D721Med (cell line): ENCODE data around the gene SORCS2.
A peak's percentile ranks its signal among the peaks of the same experiment; 100 is the strongest.

Experiments used
- DNase-seq: peaks from one replicate; pipeline ENCODE4 v3.0.0; 2011; ENCODE audit warnings: low spot score; ENCODE audit not compliant: insufficient read length
- FAIRE-seq: peaks from 2 replicates; lab custom pipeline; 2011; peaks lifted over from hg19 to GRCh38; lab: Jason Lieb, UNC
- TF ChIP-seq, protein P1 (sequence below): IDR thresholded peaks from 2 replicates; pipeline ENCODE4 v1.5.1; 2012; ENCODE audit warnings: mild to moderate bottlenecking, control low read depth; ENCODE audit not compliant: insufficient read depth; ENCODE audit errors: missing control alignments

SORCS2 gene

DNA sequence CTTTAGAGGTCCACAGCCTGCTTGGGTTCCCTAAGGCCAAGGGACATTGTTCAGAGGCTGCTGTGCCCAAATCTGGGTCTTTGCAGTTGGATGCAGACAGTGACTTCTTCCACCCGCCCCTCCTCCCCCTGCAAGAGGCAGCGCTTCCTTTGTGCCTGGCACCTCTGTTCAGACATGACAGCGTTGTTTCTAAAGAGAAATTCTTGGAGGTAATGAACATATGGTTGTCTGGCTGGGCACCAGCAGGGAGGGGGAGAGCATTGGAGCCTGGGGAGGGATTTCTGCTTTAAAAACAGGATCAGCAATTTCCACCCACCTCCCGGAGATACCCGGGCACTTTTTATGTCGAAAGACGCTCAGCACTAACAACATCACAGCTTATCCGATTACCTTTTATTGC lies 190.9 kb downstream of the SORCS2 start:
- DNase-seq: peak; percentile 23
- TF ChIP-seq, protein P1, sequence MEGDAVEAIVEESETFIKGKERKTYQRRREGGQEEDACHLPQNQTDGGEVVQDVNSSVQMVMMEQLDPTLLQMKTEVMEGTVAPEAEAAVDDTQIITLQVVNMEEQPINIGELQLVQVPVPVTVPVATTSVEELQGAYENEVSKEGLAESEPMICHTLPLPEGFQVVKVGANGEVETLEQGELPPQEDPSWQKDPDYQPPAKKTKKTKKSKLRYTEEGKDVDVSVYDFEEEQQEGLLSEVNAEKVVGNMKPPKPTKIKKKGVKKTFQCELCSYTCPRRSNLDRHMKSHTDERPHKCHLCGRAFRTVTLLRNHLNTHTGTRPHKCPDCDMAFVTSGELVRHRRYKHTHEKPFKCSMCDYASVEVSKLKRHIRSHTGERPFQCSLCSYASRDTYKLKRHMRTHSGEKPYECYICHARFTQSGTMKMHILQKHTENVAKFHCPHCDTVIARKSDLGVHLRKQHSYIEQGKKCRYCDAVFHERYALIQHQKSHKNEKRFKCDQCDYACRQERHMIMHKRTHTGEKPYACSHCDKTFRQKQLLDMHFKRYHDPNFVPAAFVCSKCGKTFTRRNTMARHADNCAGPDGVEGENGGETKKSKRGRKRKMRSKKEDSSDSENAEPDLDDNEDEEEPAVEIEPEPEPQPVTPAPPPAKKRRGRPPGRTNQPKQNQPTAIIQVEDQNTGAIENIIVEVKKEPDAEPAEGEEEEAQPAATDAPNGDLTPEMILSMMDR: no peak
- no peak for FAIRE-seq

DNA sequence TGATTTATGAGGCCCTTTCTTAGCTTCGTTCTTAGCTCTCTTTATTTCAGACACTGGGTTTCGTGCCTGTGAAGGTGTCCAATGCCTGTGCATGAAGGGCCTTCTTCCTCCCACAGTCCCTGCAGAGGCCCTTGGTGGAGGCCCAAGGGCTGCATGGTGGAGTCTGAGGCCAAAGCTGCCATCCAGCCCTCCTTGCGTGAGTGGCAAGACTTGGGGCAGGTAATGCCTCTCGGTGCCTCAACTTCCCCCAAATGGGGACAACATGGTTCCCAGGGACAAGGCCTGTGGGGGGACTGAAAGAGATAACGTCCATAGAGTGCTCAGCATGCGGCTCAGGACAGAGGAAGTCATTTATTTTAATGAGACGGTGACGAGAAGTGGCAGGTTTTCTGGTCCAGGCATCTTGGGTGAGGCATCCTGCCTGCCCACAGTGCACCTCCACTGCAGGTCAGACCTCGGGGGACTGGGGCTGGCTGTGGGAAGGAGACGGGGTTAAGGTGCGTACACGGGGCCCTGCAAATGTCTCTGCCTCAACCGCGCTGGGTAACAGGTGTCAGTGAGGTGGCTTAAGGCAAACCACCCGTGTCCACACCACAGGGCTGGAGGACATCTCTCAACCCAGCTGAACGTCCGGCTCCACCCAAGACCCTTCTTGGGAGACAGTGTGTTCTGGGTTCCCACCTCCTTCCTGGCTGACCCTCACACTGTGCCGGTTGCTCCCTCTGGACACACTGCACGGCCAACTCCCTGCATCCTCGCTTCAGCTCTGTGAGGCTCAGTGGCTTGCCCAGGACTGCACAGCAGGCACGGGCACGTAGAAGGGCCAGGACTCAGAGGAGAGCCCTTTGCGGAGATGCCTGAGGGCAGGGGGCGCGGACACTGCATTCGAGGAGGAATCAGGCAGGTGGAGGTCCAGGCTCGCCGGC lies 191.9 kb downstream of the SORCS2 start:
- DNase-seq (peak; percentile 15), FAIRE-seq (no peak)
- TF ChIP-seq, protein P1: no peak

DNA sequence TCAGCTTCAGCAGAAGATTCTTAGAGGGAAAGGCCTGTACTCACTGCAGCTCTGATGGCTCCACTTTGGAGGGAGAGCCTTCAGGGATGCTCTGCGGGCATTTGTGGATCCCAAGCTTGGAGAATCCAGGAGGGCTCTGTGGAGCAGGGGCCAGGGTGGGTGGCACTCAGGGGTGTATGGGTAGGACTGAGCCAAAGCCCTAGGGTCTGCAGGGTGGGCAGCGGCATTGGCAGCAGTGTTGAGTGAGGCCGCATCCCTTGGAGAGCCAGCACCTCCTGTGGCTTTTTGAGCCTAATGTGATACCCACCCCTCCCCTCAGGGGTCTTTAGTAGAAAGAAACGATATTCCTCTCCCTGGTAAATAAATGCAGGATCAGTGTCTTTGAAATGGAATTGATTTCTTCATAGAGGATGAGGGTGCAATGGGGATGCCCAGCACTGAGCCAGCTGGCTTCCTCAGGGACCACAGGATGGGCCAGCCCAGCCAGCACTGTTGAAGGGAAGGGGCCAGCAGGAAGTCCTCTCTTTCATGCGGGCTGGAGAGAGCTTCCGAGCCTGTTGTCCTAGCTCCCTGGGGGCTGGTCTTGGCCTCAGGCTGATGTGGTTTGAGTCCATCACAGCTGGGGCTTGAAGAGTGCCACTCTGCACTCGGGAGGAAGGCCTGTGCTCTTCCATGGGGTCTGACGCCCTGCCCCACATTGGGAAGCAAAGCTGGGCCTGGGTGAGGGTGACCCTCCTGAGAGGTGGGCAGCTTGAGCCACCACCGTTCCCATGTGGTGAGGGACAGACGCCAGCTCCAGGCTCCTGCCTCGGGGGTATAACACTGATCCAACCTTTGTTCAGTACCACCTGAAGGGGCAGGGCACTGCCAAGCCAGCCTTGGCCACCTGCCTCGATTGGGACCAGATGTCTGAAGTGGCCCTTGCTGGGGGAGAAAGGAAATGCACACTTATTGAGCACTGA lies 192.9 kb downstream of the SORCS2 start:
- FAIRE-seq (no peak), DNase-seq (peak; percentile 8)
- TF ChIP-seq, protein P1: no peak

DNA sequence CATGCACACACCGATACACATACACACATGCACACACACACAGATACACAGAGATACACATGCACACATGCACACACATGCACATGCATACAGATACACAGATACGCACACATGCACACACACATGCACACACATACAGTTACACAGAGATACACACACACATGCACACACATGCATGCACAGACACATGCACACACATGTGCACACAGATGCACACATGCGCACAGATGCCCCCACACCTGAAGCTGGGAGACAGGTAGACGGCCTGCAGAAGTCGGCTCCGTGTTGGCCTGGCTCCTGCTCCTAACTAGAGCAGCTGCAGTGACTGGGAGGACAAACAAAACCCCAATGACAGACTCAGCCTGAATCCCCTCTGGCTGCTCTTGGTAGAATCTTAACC lies 195.6 kb downstream of the SORCS2 start:
- FAIRE-seq (no peak), DNase-seq (peak; percentile 12)
- TF ChIP-seq, protein P1: no peak

DNA sequence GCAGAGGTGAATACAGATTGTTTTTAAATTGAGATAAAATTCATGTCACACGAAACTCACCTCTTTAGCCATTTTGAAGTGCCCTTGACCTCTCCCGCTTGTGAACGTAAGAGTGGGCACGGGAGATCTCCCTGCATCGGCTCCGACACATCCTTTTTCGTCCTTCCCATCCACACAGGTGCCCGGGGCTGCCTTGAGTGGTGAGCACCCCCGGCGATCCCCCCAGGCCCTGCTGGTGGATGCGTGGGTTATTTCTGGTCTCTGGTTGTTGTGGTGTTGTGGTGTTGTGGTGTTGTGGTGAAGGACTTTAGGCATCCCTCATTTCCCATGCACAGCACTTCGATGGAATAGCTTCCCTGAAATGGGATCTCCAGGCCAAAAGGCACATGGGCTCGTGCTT lies 196.3 kb downstream of the SORCS2 start:
- TF ChIP-seq, protein P1: no peak
- FAIRE-seq: no peak
- no peak for DNase-seq

DNA sequence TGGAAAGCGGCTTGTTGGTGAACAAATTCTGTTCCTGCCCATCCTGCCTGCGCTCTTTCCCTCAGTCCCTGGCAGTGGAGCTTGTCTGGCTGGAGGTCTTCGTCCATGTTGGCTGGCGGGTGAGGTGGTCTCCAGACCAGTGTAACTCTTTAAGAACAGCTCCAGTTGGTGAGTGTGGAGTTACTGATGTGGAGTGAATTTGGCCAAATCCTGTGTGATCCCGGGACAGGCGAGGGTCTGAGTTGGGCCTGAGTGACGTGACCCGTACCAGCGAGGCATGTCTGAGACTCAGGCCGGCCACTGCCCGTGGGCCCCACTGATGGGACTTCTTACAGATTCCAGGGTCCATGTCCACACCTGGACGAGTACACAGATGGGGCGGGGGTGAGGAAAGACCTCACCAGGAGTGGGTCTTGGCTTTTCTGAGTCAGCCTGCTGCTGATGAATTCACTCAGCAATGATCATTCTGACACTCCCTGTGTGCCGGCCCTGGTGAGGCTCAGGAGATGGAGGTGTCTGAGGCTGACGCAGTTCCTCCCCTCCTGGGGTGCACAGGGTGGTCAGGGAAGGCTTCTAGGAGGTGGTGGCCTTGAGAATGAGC lies 196.9 kb downstream of the SORCS2 start:
- DNase-seq (peak; percentile 9), FAIRE-seq (no peak)
- TF ChIP-seq, protein P1: no peak
